Ureter (tissue), 1 donor: ENCODE measurements around the gene ADRA2C. TPM values are rescaled to one million over a fixed set of nuclear protein-coding genes. Genes with fewer than 3 reads are reported as not detected.
"Not testable (repeated sequence)": the region's sequence is repeated elsewhere in the genome, so short reads cannot be mapped to it uniquely, and the experiment has no call there.

Experiments used
- DNase-seq: peaks from one replicate; pipeline ENCODE4 v3.0.0-alpha.2; 2020; ENCODE audit warnings: low spot score
- total RNA-seq: library from RNA; stranded (reverse); gene quantifications from one replicate; pipeline ENCODE4 v1.2.4, GENCODE V29; 2023
- donor health status: DM: yes; HTN: yes; CAD: no.

Gene ADRA2C
- total RNA-seq, 1 donor from 2014 or later: 18.4 TPM

GRCh38 chr4:3812211-3812934, 46.2 kb downstream of the ADRA2C start:
- no peak for DNase-seq

DNA sequence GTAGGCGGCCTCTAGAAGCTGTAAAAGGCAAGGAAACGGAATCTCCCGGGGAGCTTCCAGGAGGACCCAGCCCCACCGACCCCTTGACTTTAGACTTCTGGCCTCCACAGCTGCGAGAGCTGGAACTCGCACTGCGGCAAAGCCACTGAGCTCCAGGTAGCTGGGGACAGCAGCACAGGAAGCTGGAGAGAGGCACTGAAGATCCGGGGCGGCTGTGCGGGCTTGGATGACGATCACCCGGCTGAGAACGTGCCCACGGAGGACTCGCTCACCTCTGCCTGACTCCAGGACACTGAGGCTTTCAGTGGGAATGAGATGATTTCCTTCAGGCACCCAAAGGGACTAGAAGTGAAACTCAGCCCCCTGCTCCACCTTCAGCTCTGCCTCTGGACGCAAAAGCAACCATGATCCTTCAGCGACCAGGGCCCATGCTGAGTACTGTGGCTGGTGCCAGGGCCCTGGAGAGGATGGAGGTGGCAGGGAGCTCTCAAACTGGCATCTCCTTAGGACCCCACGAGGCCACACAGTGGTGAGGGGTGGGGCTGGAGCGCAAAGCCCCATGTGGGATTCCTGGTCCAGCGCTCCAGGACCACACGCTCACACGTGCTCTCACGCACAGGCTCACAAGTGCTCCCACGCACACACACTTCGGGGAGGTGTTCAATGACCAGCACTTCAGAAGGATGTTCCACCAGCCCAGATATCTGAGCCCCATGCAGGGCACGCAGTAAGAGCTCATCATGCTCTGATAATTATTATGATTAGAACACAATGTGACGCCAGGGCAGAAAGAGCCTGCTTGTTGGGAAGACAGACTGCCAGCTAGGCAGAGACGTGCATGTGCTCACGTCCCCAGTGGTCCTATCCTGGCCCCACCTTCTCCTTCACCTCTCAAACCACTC, 47.2 kb downstream of the ADRA2C start:
- no peak for DNase-seq

DNA sequence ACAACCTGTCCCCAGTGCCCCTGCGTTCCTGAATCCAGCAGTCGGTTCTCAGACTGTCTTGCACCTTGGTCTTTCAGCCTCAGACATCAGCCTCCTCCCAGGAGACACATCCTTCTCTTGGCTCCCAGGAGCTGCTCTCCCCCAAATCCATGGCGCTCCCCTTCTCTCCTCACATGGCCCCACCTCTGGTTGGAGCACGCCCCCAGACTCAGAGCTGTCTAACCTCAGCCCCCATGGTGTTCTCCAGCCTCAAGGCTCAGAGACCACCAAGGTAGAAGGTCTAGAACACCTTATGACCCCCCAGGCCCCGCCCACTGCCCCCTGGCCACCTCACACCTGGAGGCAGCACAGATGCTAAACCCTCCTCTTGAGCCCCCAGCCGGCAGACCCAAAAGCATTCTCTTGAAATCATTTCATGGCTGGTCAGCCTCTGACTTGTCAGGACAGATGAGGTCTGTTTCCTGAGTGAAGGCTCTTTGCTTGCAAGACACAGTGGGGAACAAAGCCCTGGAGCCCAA, 47.9 kb downstream of the ADRA2C start:
- DNase-seq: no peak

DNA sequence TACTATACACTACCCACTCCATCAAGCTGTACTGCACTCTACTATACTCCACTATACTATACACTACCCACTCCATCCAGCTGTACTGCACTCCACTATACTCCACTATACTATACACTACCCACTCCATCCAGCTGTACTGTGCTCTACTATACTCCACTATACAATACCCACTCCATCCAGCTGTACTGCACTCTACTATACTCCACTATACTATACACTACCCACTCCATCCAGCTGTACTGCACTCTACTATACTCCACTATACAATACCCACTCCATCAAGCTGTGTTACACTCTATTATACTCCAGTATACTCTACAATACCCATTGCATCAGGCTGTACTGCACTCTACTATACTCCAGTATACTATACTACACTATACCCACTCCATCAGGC, 48.7 kb downstream of the ADRA2C start:
- not testable (repeated sequence) for DNase-seq

DNA sequence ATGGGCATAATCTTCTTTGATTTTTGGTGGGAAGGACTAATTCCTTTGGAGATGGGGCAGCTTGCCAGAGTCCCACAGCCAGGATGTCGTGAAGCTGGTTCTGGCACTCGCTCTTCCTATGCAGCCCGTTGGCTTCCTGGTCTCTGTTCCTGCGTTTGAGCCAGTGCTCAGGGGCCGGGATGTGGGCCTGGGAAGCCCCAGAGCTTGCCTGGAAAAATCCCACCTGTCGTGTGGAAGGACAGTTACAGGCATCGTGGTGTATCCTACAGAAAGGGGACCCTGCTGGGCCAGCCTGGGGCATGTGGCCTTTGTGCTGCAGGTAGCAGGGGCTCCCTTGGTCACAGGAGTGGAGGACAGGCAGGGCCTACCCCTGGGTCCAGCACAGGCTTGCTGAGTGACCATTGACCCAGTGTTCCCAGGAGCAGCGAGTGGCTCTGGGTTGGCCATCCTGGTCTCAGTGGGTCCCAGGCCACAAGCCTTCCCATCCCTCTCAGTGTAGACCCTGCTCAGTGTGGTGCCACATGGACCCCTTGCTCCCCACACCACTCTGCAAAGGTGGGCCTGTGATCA, 50.2 kb downstream of the ADRA2C start:
- no peak for DNase-seq

- DNase-seq: no peak
These were observed 51.1 kb downstream of the ADRA2C start for GRCh38 chr4:3816983-3817960.

Other genes with a start within 250 kb of the ADRA2C start
- gene LRPAP1, start 234.0 kb upstream of the ADRA2C start, total RNA-seq: 145 TPM